Fibroblast of skin of left quadriceps (primary cell): ENCODE results near the gene LRRC40.

Experiments
- DNase-seq, 2 experiments: peaks; one replicate each; pipeline ENCODE4 v3.0.0-alpha.2; 2013; ENCODE audit warnings: low read depth in 2 of 2

Gene LRRC40

GRCh38 chr1:70115315-70115714 is 90.1 kb downstream of the LRRC40 start:
- DNase-seq, result no peak

GRCh38 chr1:70112838-70113237 is 92.5 kb downstream of the LRRC40 start:
- no peak for DNase-seq

GRCh38 chr1:70109241-70109640 is 96.1 kb downstream of the LRRC40 start:
- DNase-seq, result no peak

GRCh38 chr1:70103770-70104169 is 101.6 kb downstream of the LRRC40 start:
- no peak for DNase-seq

GRCh38 chr1:70101774-70102173 is 103.6 kb downstream of the LRRC40 start:
- no peak for DNase-seq

- no peak for DNase-seq
Observed at GRCh38 chr1:70101231-70101630, 104.1 kb downstream of the LRRC40 start.
